Neural cell (in vitro differentiated cells): Measurements from ENCODE around the gene EFCAB6. TPM values are rescaled to one million over a fixed set of nuclear protein-coding genes. Genes with fewer than 3 reads are reported as not detected.

Experiments used
- H2AFZ ChIP-seq: fragments of 200-600, 300-800 bp; sonication (generic), shearing (Covaris generic); 2 replicates; pipeline ENCODE4 v1.6.0; 2014; ENCODE audit warnings: low read depth, mild to moderate bottlenecking, antibody characterized with exemption, low read length, moderate library complexity
- H3F3A ChIP-seq: fragments of 200-600 bp; shearing (Covaris generic); 2 replicates; pipeline ENCODE4 v1.6.1; 2016; ENCODE audit warnings: mild to moderate bottlenecking, moderate library complexity, mixed read lengths, antibody characterized with exemption, low read length; ENCODE audit not compliant: insufficient read depth, poor library complexity, severe bottlenecking
- H3K27ac ChIP-seq: fragments of 200-600, 300-800 bp; sonication (generic), shearing (Covaris generic); 2 replicates; pipeline ENCODE4 v1.5.1; 2014; ENCODE audit warnings: mild to moderate bottlenecking, low read length, moderate library complexity
- H3K27me3 ChIP-seq: fragments of 300-800, 200-600 bp; sonication (generic), shearing (Covaris generic); 2 replicates; pipeline ENCODE4 v1.6.0; 2014; ENCODE audit warnings: mild to moderate bottlenecking, low read depth, low read length, moderate library complexity; ENCODE audit not compliant: insufficient read depth
- H3K36me3 ChIP-seq: fragments of 300-800, 200-600 bp; sonication (generic), shearing (Covaris generic); 2 replicates; pipeline ENCODE4 v1.5.1; 2014; ENCODE audit warnings: mild to moderate bottlenecking, antibody characterized with exemption, low read length, moderate library complexity; ENCODE audit not compliant: insufficient read depth
- H3K4me2 ChIP-seq: fragments of 300-800, 200-600 bp; sonication (generic), shearing (Covaris generic); 2 replicates; pipeline ENCODE4 v1.6.0; 2014; ENCODE audit warnings: mild to moderate bottlenecking, low read length
- H3K4me3 ChIP-seq: fragments of 300-800, 200-600 bp; sonication (generic), shearing (Covaris generic); 2 replicates; pipeline ENCODE4 v1.5.1; 2014; ENCODE audit warnings: mild to moderate bottlenecking, low read length, moderate library complexity
- H3K79me2 ChIP-seq: fragments of 200-600 bp; shearing (Covaris generic); replicated peaks from 2 replicates; pipeline ENCODE4 v1.6.0; 2014; ENCODE audit warnings: mild to moderate bottlenecking, low read length, moderate library complexity; ENCODE audit not compliant: insufficient read depth
- H3K9ac ChIP-seq: fragments of 300-800, 200-600 bp; sonication (generic), shearing (Covaris generic); 2 replicates; pipeline ENCODE4 v1.6.1; 2016; ENCODE audit warnings: mild to moderate bottlenecking, low read length, mixed read lengths
- H3K9me2 ChIP-seq: fragments of 200-600 bp; shearing (Covaris generic); 2 replicates; pipeline ENCODE4 v1.6.1; 2016; ENCODE audit warnings: mild to moderate bottlenecking, low read length, mixed read lengths; ENCODE audit not compliant: insufficient read depth
- H3K9me3 ChIP-seq: fragments of 200-600, 300-800 bp; sonication (generic), shearing (Covaris generic); 2 replicates; pipeline ENCODE4 v1.6.1; 2016; ENCODE audit warnings: mild to moderate bottlenecking, mixed run types, low read length, moderate library complexity, mixed read lengths
- H4K20me1 ChIP-seq: fragments of 200-600 bp; shearing (Covaris generic); 2 replicates; pipeline ENCODE4 v1.6.1; 2016; ENCODE audit warnings: mild to moderate bottlenecking, mixed run types; ENCODE audit not compliant: insufficient read depth
- CTCF ChIP-seq: fragments of 450-650 bp; IDR thresholded peaks from 2 replicates; pipeline ENCODE4 v1.5.1; 2014; ENCODE audit warnings: antibody characterized with exemption, mild to moderate bottlenecking, moderate library complexity; ENCODE audit not compliant: poor library complexity, severe bottlenecking
- EP300 ChIP-seq: fragments of 450-650 bp; conservative IDR thresholded peaks from 2 replicates; pipeline ENCODE4 v1.6.1; 2014; ENCODE audit warnings: antibody characterized with exemption, mild to moderate bottlenecking, moderate library complexity; ENCODE audit not compliant: poor library complexity, severe bottlenecking
- EZH2 ChIP-seq: fragments of 200-600, 300-800 bp; shearing (Covaris generic), sonication (generic); IDR thresholded peaks from 2 replicates; pipeline ENCODE4 v1.6.1; 2014; ENCODE audit warnings: antibody characterized with exemption, low read length, borderline replicate concordance, mild to moderate bottlenecking; ENCODE audit not compliant: insufficient read depth, poor library complexity, severe bottlenecking
- MXI1 ChIP-seq: fragments of 450-650 bp; conservative IDR thresholded peaks from 2 replicates; pipeline ENCODE4 v1.6.1; 2014; ENCODE audit warnings: antibody characterized with exemption, mild to moderate bottlenecking; ENCODE audit not compliant: poor library complexity, severe bottlenecking
- POLR2AphosphoS5 ChIP-seq: IDR thresholded peaks from 2 replicates; pipeline ENCODE4 v1.6.1; 2012
- RAD21 ChIP-seq: fragments of 450-650 bp; conservative IDR thresholded peaks from 2 replicates; pipeline ENCODE4 v1.6.1; 2014; ENCODE audit warnings: antibody characterized with exemption, mild to moderate bottlenecking, moderate library complexity
- REST ChIP-seq: IDR thresholded peaks from 2 replicates; pipeline ENCODE4 v1.6.1; 2012; ENCODE audit warnings: borderline replicate concordance
- SMC3 ChIP-seq: fragments of 450-650 bp; conservative IDR thresholded peaks from 2 replicates; pipeline ENCODE4 v1.6.1; 2014; ENCODE audit warnings: antibody characterized with exemption, mild to moderate bottlenecking, moderate library complexity; ENCODE audit not compliant: poor library complexity
- TAF1 ChIP-seq: IDR thresholded peaks from 2 replicates; pipeline ENCODE4 v1.6.1; 2012; ENCODE audit warnings: low read depth
- polyA plus RNA-seq: library from polyadenylated mRNA; depleted of rRNA; stranded (reverse); fragments of >200 nt; gene quantifications from 2 replicates; pipeline ENCODE4 v1.2.3, GENCODE V29; 2014

Gene EFCAB6
- polyA plus RNA-seq, 1 donor from 2014 or later = 1.4 TPM

- H3K4me3 ChIP-seq = no peak overlapping the region
- TF ChIP-seq MXI1 = no peak
- no peak for TF ChIP-seq CTCF
- H3K9me3 ChIP-seq = no peaks in the 10 kb centered on the region
- no peaks in the 10 kb centered on the region for H3F3A ChIP-seq
- no peaks in the 10 kb centered on the region for H3K27me3 ChIP-seq
- H3K9ac ChIP-seq = no peak overlapping the region
- H4K20me1 ChIP-seq = no peaks in the 10 kb centered on the region
- H3K36me3 ChIP-seq = no peaks in the 10 kb centered on the region
- H3K4me2 ChIP-seq = no peak overlapping the region
- no peak overlapping the region for H3K27ac ChIP-seq
- no peaks in the 10 kb centered on the region for H3K9me2 ChIP-seq
- no peaks in the 10 kb centered on the region for H3K79me2 ChIP-seq
- H2AFZ ChIP-seq = no peak overlapping the region
Measured at GRCh38 chr22:43628250-43628649, 183.9 kb downstream of the EFCAB6 start.

GRCh38 chr22:43627485-43628213 is 184.5 kb downstream of the EFCAB6 start:
- Histone ChIP-seq H4K20me1 (no peaks in the 10 kb centered on the region), H3K27ac (no peak overlapping the region), H3K9ac (no peak overlapping the region), H2AFZ (no peak overlapping the region), H3K4me3 (no peak overlapping the region), H3K9me2 (no peaks in the 10 kb centered on the region), H3F3A (no peaks in the 10 kb centered on the region), H3K4me2 (no peak overlapping the region), H3K79me2 (no peaks in the 10 kb centered on the region), H3K27me3 (no peaks in the 10 kb centered on the region), H3K36me3 (no peaks in the 10 kb centered on the region), H3K9me3 (no peaks in the 10 kb centered on the region)
- TF ChIP-seq CTCF (no peak), RAD21 (no peak), REST (no peak), EZH2 (no peak), TAF1 (no peak), POLR2AphosphoS5 (no peak), EP300 (no peak), MXI1 (no peak), SMC3 (no peak)
